Epithelial cell of esophagus (primary cell): ENCODE measurements around the gene JUN.
A peak's percentile ranks its signal among the peaks of the same experiment; 100 is the strongest.

Experiments
- DNase-seq: peaks from one replicate; pipeline ENCODE4 v3.0.0; 2010; ENCODE audit warnings: low read depth
- H3K4me3 ChIP-seq: 2 replicates; pipeline ENCODE4 v1.5.1; 2011; ENCODE audit warnings: mild to moderate bottlenecking, low read length, control low read depth
- CTCF ChIP-seq: IDR thresholded peaks from 2 replicates; pipeline ENCODE4 v1.5.1; 2011; ENCODE audit warnings: low read depth, mild to moderate bottlenecking, low read length, control low read depth, inconsistent platforms; ENCODE audit not compliant: insufficient read depth; ENCODE audit errors: missing control alignments

Gene JUN

GRCh38 chr1:58789322-58789856 is 5.5 kb upstream of the JUN start:
- TF ChIP-seq CTCF, result no peak
- DNase-seq, result peak; percentile 48
- no peak overlapping the region for H3K4me3 ChIP-seq

- H3K4me3 ChIP-seq, result no peak overlapping the region
- no peak for DNase-seq
- no peak for TF ChIP-seq CTCF
Measured at GRCh38 chr1:58788259-58788658, 4.4 kb upstream of the JUN start.

- DNase-seq, result no peak
- no peak overlapping the region for H3K4me3 ChIP-seq
- TF ChIP-seq CTCF, result no peak
Measured at GRCh38 chr1:58786927-58787245, 3.0 kb upstream of the JUN start.

GRCh38 chr1:58786184-58786926 is 2.5 kb upstream of the JUN start:
- DNase-seq, result no peak
- no peak for TF ChIP-seq CTCF
- H3K4me3 ChIP-seq, result no peak overlapping the region

- DNase-seq, result peak; percentile 87
- H3K4me3 ChIP-seq, result peak overlapping the region; percentile 89
- TF ChIP-seq CTCF, result no peak
Measured at GRCh38 chr1:58785442-58786058, 1.7 kb upstream of the JUN start.

GRCh38 chr1:58784758-58785441 is 1.1 kb upstream of the JUN start:
- peak; percentile 93 for DNase-seq
- H3K4me3 ChIP-seq, result peak overlapping the region; percentile 89
- TF ChIP-seq CTCF, result peak; percentile 69
